ENCODE measurements around the gene ESRRG.

Gene ESRRG

GRCh38 chr1:216665406-216665805 lies 57.8 kb downstream of the ESRRG start:
- no peak for TF ChIP-seq CTCF (IDR thresholded peaks at IDR 0.05)
- no peak for DNase-seq (ENCODE audit: low spot score)
- no peak overlapping the region for H3K4me3 ChIP-seq
- no peak overlapping the region for H3K27ac ChIP-seq

- no peak for DNase-seq (ENCODE audit: low spot score)
- Histone ChIP-seq H3K27ac (no peak overlapping the region), H3K4me3 (no peak overlapping the region)
- TF ChIP-seq CTCF (IDR thresholded peaks at IDR 0.05): no peak
These were observed 60.5 kb downstream of the ESRRG start for GRCh38 chr1:216662681-216663080.

- H3K27ac ChIP-seq: no peak overlapping the region
- TF ChIP-seq CTCF (IDR thresholded peaks at IDR 0.05): no peak
- no peak for DNase-seq (ENCODE audit: low spot score)
- no peak overlapping the region for H3K4me3 ChIP-seq
These were observed 62.7 kb downstream of the ESRRG start for GRCh38 chr1:216660561-216660960.

GRCh38 chr1:216653001-216653400 lies 70.2 kb downstream of the ESRRG start:
- H3K4me3 ChIP-seq: no peak overlapping the region
- DNase-seq (ENCODE audit: low spot score): no peak
- no peak for TF ChIP-seq CTCF (IDR thresholded peaks at IDR 0.05)
- no peak overlapping the region for H3K27ac ChIP-seq

- TF ChIP-seq CTCF (IDR thresholded peaks at IDR 0.05): no peak
- DNase-seq (ENCODE audit: low spot score): no peak
- Histone ChIP-seq H3K27ac (no peak overlapping the region), H3K4me3 (no peak overlapping the region)
These were observed 71.3 kb downstream of the ESRRG start for GRCh38 chr1:216651826-216652418.

- no peak for TF ChIP-seq CTCF (IDR thresholded peaks at IDR 0.05)
- no peak for DNase-seq (ENCODE audit: low spot score)
- no peak overlapping the region for H3K4me3 ChIP-seq
- no peak overlapping the region for H3K27ac ChIP-seq
These were observed 80.1 kb downstream of the ESRRG start for GRCh38 chr1:216643176-216643575.

- Histone ChIP-seq H3K27ac (no peak overlapping the region), H3K4me3 (no peak overlapping the region)
- DNase-seq (ENCODE audit: low spot score): no peak
- no peak for TF ChIP-seq CTCF (IDR thresholded peaks at IDR 0.05)
These were observed 81.4 kb downstream of the ESRRG start for GRCh38 chr1:216641669-216642460.
